ENCODE results near the gene RPS19.

- no peak for TF ChIP-seq CTCF (IDR thresholded peaks at IDR 0.05; ENCODE audit: low read depth, low read length)
- TF ChIP-seq POLR2A (IDR thresholded peaks at IDR 0.05; ENCODE audit: extremely low read depth, insufficient read length) = no peak
Measured at GRCh38 chr19:41913538-41914423, 53.7 kb downstream of the RPS19 start.
